Erythroblast (primary cell): ENCODE results near the gene PCDHB6.

Experiments
- GATA1 ChIP-seq: IDR thresholded peaks from 2 replicates; pipeline ENCODE4 v1.6.1; 2011; ENCODE audit warnings: low read depth, mild to moderate bottlenecking, control low read depth, low read length, moderate library complexity
- POLR2A ChIP-seq: IDR thresholded peaks from 2 replicates; pipeline ENCODE4 v1.6.1; 2011; ENCODE audit warnings: mild to moderate bottlenecking, low read length

DNA sequence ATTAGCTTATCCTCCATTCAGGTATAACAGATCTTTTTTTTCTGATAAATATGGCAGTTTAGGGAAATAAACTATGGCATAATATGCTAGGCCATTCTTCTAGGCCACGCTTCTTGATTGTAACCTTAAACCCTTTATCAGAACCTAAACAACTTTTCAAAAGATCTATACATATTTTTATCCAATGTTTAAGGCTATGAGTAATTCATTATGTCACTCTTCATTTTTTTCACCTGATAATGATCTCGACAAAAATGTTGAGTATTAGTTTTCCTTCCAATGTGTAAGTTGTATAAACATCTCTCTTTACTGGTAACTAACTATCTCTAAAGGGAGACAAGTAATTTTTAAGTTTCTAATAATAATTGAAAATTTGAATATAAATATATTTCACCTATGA is 30.6 kb upstream of the PCDHB6 start:
- TF ChIP-seq POLR2A, result no peak
- no peak for TF ChIP-seq GATA1
